NCI-H1694 treated with DMSO at 0.1 percent for 48 hours (cell line): ENCODE measurements around the gene ACTRT2.

Experiments used
- DNase-seq: peaks from one replicate; lab custom pipeline; 2025; lab: John Stamatoyannopoulos, UW

Gene ACTRT2

DNA sequence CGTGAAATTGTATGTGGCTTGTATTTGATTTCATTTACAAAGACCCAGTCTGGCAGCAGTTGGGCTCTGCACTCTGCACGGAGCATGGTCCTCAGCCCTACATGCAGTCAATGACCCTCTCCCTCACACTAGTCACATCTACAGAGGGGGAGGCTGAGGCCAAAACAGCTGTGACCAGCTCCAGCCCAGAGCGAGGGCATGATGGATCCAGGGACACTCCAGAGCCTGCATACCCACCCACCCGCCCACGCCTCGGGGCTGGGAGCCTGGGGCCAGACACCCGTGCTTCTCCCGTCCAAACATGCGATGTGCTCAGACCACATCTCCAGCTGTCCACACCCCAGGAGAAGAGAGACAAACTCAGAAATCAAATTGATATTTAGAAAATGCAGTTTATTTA is 33.8 kb downstream of the ACTRT2 start:
- no peak for DNase-seq

GRCh38 chr1:3056641-3057040 is 35.4 kb downstream of the ACTRT2 start:
- no peak for DNase-seq

GRCh38 chr1:3058263-3059030 is 37.2 kb downstream of the ACTRT2 start:
- no peak for DNase-seq

DNA sequence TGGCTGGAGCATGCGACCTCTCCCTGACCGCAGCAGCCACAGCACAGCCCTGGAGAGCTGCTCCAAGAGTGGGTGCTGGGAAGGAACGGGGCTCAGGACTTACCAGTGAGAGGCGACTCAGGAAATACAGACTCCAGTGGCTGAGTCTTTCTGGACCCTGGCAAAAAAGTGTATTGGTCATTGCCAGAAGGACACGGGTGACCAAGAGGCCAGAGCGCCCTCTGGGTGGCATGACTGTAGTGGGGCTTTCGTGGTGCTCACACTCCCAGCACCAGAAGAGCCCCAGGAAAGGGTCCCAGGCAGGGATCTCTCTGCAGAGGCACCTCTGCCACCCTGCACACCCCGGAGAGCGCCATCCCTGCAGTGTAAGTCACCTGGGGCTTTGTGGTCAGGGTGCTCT is 38.9 kb downstream of the ACTRT2 start:
- DNase-seq: no peak

- DNase-seq: no peak
Observed at GRCh38 chr1:3060601-3061551, 39.6 kb downstream of the ACTRT2 start.

DNA sequence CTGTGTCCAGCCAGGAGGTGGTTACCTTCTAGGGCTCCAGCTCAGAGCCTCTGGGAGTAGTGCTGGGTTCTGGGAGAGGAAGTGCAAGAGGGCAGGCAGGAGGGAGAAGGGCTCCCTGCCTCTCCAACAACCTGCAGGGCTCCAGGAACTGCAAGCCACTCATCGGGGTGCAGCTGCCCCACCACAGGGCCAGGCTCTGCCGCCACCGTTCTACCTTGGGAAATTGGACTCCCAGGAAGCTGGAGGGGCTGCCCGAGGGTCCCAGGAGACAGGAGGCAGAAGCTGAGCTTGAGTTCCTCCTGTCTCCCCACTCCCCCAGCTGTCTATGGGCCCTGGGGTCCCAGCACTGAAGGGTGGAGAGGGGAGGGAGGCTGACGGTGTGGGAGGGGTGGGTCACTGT is 40.3 kb downstream of the ACTRT2 start:
- DNase-seq: no peak

DNA sequence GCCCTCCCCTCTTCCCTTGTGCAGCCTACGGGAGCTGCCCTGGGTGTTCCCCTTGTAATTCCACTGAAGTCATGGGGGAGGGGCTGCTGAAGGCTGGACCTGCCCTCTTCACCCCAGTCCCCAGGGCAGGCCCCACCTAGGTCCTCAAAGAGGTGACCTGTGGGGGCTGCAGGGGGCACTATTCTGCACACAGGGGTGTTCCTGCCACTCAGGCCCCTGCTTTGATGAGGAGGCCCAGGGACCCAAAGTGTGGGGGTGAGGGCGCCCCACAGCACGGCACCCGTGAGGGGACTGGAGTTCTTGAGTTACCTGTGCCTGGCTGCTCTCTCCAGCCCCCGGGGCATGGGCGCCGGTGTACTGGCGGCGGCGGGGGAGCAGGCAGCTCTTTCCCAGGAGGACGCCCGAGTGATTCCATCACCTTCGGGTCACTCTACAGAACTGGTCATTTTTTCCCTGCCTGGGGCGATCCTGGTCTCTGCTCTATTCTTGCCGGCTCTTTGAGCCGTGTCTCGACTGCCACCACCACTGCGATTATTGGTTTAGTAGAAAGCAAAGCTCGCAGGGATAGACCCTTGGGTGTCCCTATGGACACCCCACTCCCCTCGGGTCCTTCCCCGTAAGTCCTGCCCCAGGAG is 40.8 kb downstream of the ACTRT2 start:
- DNase-seq: no peak

DNA sequence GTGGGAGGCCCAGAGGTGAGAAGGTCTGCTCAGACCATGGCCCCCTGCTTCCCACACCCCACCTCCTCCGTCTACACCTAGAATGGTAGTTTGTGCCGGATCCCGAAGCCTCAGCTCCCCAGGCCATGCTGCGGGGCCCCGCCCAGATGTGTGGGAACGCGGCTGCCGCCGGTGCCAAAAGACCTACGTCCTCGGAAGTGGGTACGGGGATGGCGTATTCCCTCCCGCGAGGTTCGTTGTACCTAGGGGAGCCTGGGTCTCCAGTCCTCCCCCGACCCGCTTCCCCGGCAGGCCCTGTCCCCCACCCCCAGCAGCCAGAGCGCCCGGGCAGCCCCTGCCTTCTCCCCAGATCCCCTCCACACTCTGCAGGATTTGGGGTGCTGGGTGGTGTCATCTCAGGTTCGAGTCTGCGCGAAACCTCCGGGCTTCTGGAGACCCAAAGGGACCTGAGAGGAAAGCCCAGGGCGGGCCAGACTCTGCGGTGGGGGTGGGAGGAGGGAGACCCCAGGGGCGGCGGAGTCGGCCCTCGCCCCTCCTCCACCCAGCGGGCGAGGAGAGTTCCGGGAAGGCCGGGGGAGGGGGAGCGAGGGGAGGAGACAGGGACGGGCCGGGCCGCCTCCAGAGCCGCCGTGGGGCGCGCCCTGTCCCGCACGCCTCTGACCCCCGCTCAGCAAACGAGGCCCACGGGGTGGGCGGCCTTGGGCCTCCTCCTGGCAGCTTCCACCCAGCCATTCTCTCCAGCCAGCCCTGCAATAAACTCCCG is 41.5 kb downstream of the ACTRT2 start:
- no peak for DNase-seq

DNA sequence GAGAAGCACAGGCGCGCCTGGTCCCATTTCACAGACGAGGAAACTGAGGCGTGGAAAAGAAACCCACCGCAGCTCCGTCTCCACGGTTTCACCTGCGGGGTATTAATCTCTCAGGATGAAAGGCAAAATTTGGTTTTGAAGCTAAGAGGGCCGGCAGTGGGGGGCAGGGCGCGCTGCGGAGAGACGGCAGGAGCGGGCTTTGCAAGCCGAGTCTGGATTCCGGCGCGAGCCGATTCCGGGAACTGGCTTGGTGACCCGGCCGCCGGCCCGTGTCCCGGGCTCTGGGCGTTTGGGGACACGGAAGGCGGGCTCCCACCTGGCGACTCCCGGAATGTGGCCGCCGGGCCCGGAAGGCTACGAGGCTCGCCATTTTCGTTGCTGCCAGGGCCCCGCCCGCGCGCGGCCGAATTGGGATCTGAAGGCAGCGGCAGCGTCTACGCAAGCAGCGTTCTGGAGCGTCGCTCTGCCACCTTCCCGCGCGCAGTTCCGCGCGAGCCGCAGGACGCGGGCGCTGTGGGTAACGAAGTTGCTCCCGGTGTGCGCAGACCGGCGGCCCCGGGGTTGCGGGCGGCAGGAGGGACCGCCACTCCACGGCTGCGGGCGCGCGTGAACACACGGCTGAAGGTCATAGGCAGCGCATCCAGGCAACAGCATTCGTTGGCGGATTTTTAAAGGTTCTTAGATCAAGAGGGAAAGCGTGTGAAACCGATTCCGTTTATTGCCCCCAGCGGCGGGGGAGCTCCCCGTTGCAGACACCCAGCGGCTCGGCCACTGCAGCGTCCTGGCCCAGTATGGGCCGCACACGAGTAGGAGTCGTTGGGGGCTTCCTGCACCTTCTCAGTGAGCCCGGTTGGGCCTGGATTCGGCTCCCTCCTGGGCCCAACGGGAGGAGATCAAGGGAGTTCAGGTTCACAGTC is 42.4 kb downstream of the ACTRT2 start:
- DNase-seq: no peak

- no peak for DNase-seq
Observed at GRCh38 chr1:3064296-3064850, 43.1 kb downstream of the ACTRT2 start.

DNA sequence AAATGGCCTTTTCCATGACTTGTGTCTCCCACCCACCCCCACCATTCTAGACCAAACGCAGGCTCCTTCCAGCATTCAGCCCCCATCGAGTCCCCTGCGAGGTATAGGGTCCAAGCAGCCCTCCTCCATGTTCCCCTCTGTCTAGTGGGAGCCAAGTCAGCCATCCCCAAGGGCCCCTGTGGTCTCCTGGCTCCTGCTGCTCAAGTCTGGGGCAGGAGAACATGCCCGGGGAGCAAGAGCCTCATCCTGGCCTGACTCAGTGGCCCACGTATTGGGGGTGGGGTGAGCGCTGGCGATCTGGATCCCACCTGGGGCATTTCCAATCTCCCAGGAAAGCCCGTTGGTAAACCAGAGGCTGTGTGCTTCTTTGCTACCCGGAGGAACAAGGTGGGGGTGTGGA is 43.6 kb downstream of the ACTRT2 start:
- DNase-seq: no peak

DNA sequence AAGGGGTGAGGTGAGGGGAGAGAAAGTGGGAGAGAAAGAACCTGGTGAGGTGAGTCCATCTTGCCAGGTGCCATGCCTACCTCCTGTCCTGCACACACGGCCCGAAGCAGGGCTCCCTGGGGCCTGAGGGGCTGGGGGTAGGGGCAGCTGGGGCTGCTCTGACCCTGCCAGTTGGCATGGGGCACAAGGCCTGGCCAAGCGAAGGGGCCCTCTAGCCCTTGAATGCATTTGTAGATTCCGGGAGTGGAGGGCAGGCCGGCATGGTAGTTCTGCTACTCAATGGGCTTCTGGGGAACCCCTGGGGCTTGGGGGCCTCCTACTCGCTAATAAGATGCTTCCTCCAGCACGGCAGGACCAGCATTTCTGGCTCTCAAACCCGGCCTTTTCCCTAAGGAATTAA is 44.1 kb downstream of the ACTRT2 start:
- DNase-seq: no peak

DNA sequence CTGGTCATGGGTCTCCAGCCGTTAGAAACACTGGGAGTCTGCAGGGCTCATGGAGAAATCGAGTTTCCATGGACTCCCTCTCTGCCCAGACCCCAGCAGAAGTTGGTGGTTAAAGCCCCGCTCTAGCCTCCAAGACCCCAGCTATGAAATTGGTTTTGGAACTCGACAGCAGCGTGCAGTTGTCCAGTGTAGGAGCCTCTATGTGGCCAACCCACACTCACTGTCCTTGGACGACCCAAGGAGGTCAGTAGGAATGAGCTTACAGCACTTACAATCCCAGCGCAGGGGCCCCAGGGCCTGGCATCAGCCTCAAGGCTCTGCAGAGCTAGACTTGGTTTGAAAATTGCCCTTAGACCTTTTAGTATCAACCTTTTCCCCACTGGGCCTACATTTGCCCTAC is 44.5 kb downstream of the ACTRT2 start:
- DNase-seq: no peak

GRCh38 chr1:3066250-3066711 is 45.0 kb downstream of the ACTRT2 start:
- DNase-seq: no peak

GRCh38 chr1:3066826-3067225 is 45.6 kb downstream of the ACTRT2 start:
- DNase-seq: no peak

- DNase-seq: no peak
Observed at GRCh38 chr1:3067301-3067670, 46.0 kb downstream of the ACTRT2 start.

DNA sequence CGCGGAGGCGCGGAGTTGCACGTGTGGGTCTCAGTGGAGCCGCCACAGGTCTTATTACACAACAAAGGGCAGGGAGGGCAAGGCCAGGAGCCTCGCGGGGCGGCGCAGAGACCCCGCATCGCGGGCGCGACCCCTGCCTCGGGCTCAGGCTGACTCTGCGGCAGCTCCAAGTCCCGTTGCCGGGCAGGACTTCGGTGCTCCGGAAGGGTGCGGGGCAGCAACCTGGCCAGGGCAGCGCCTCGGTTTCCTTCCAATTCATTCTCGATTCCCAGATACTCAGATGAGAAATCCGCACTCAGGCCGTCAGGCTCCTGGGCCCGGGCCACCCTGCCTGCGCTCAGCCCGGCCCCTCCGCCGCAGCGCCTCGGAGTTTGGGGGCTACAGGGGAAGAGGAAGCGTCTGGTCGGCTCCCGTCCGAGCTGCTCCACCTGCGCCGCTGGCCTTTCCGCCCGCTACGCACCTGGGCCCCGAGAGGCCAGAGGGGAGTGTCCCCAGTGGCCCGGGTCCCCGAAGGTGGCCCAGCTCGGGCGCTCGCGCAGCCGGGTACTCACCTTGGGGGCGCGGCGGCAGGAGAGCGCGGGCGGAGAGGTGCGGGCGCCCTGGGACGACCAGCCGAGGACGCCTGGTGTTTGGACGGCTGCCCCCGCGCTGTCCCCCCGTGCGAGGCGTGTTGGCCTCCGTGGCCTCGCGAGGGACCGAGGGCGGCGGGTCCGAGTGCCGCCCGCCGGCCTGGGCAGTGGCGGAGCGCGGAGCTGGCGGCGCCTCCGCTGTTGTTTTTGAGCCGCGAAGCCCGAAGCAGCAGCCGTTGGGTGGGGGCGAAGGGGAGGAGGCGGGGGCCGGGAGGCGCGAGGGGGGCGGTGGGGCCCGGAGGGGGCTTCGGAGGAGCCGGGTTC is 46.6 kb downstream of the ACTRT2 start:
- no peak for DNase-seq

DNA sequence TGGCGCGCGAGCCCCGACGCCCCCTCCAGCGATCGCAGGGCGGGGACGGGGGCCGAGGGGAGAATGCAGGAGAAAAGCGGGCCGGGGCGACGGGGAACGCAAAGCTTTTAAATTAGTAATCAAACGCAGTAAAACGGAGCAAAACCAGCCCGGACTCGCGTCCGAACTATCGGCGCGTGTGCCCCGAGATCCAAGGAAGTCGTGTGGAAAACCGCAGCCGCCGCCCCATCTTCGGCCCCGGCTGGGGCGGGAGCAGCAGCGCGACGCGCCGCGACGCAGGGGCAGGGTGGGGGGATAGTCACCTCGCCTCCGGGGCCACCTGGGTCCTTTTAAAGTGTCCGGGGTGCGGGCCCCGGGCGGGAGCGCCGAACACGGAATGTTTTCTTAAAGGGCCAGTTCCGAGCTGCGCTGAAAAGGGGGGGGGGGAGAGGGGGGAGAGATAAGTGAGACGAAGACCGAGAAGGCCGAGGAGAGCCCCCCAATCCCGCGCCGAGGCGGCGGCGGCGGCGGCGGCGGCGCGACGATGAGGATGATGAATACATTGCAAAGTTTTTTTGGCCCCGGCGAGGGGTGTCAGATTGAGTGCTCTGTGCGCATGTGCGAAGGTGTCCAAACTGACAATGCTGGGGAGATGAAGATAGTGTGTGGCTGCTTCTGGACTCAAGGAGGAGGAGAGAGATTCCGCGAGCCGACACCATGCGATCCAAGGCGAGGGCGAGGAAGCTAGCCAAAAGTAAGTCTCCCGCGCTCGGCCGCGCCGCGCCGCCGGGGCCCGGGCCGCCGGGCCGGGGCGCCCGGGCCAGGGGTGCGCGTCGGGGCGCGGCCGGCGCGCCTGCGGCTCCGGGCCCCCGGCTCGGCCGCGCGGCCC is 47.5 kb downstream of the ACTRT2 start, which contains the start of gene PRDM16:
TSS of gene PRDM16 (plus strand) at position 640 of the 868 bp plus-strand sequence. CDS start at position 697, 57 bp downstream.
- DNase-seq: peak; percentile 2
